CD4-positive, alpha-beta T cell (primary cell): ENCODE data around the gene TNNT2. TPM values are rescaled to one million over a fixed set of nuclear protein-coding genes. Genes with fewer than 3 reads are reported as not detected.
A peak's percentile ranks its signal among the peaks of the same experiment; 100 is the strongest.

Source experiments
- ATAC-seq: fragments of 200-7000 bp; cut with Tn5 transposase; one replicate; pipeline ENCODE4 v1.10.0; 2022; ENCODE audit warnings: mild to moderate bottlenecking; ENCODE audit not compliant: poor library complexity
- CTCF ChIA-PET: fragments of 350-600 bp; sonication (Branson Sonifier 250); formaldehyde crosslinking; loops from one replicate; lab custom pipeline; 2021; ENCODE audit warnings: antibody characterized with exemption, inconsistent platforms; lab: Charles Lee
- POLR2A ChIA-PET: fragments of 350-600 bp; sonication (Branson Sonifier 250); formaldehyde crosslinking; loops from one replicate; lab custom pipeline; 2021; ENCODE audit warnings: antibody characterized with exemption, inconsistent platforms; lab: Charles Lee
- DNase-seq, 14 experiments: peaks; one replicate each; pipeline ENCODE4 v3.0.0-alpha.2; 2013 to 2020; ENCODE audit warnings: mixed read lengths in 2 of 14
- H3K27ac ChIP-seq, 2 donors: one replicate each; pipeline versions ENCODE4 v1.5.1 to v1.7.0; 2013; ENCODE audit warnings: low read length in 2 of 2, low read depth in 1 of 2, mild to moderate bottlenecking in 1 of 2
- H3K27me3 ChIP-seq, 2 experiments: 1 replicate in 1 of 2; 2 replicates in 1 of 2; pipeline versions ENCODE4 v1.6.1 to v1.7.0; 2013; ENCODE audit warnings: low read length in 2 of 2, control low read depth in 1 of 2, mild to moderate bottlenecking in 1 of 2, moderate library complexity in 1 of 2; ENCODE audit not compliant: insufficient read depth in 2 of 2, control insufficient read depth in 1 of 2
- H3K36me3 ChIP-seq: one replicate; pipeline ENCODE4 v1.6.1; 2013; ENCODE audit warnings: low read length, control low read depth; ENCODE audit not compliant: insufficient read depth
- H3K4me1 ChIP-seq: one replicate; pipeline ENCODE4 v1.6.1; 2013; ENCODE audit warnings: low read length, control low read depth; ENCODE audit not compliant: insufficient read depth
- H3K4me3 ChIP-seq: one replicate; pipeline ENCODE4 v1.5.1; 2013; ENCODE audit warnings: mild to moderate bottlenecking, low read length, moderate library complexity
- H3K9me3 ChIP-seq, 2 experiments: 1 replicate in 1 of 2; 2 replicates in 1 of 2; pipeline versions ENCODE4 v1.6.1 to v1.7.0; 2013; ENCODE audit warnings: low read length in 2 of 2, mild to moderate bottlenecking in 2 of 2, control low read depth in 1 of 2, moderate library complexity in 1 of 2; ENCODE audit not compliant: control insufficient read depth in 1 of 2, insufficient read depth in 1 of 2
- H3K27ac Mint-ChIP-seq: one replicate; pipeline ENCODE4 v1.8.0; 2020; ENCODE audit warnings: mixed read lengths
- H3K27me3 Mint-ChIP-seq: one replicate; pipeline ENCODE4 v1.8.0; 2021; ENCODE audit warnings: mixed read lengths
- H3K36me3 Mint-ChIP-seq: one replicate; pipeline ENCODE4 v1.8.0; 2021; ENCODE audit warnings: low read depth, mixed read lengths
- H3K4me1 Mint-ChIP-seq: one replicate; pipeline ENCODE4 v1.8.0; 2021; ENCODE audit warnings: low read depth, mixed read lengths
- H3K4me3 Mint-ChIP-seq: one replicate; pipeline ENCODE4 v1.8.0; 2020; ENCODE audit warnings: mild to moderate bottlenecking, mixed read lengths
- H3K9me3 Mint-ChIP-seq: one replicate; pipeline ENCODE4 v1.8.0; 2020; ENCODE audit warnings: mixed read lengths
- intact Hi-C, 2 experiments: fragments of 100-400 bp; cut with DNase I in 1 of 2; cut with micrococcal nuclease in 1 of 2; formaldehyde crosslinking; loops; one replicate each; pipeline versions ENCODE4 v1.15.1 to v1.9.0; 2023 to 2025; cut with DNase I, micrococcal nuclease
- total RNA-seq, 174 experiments: library from RNA in 2 of 174; stranded (reverse) in 2 of 174; gene quantifications; one replicate each; pipeline ENCODE4 v1.2.3 and lab custom pipeline; 2021 to 2026
- TF ChIP-seq, protein P1 (sequence below): fragments of 200-600 bp; IDR thresholded peaks from one replicate; pipeline ENCODE4 v1.8.0; 2022; ENCODE audit warnings: antibody characterized with exemption, mild to moderate bottlenecking

TNNT2 gene
- total RNA-seq, 2 experiments from 2014 or later: not detected

DNA sequence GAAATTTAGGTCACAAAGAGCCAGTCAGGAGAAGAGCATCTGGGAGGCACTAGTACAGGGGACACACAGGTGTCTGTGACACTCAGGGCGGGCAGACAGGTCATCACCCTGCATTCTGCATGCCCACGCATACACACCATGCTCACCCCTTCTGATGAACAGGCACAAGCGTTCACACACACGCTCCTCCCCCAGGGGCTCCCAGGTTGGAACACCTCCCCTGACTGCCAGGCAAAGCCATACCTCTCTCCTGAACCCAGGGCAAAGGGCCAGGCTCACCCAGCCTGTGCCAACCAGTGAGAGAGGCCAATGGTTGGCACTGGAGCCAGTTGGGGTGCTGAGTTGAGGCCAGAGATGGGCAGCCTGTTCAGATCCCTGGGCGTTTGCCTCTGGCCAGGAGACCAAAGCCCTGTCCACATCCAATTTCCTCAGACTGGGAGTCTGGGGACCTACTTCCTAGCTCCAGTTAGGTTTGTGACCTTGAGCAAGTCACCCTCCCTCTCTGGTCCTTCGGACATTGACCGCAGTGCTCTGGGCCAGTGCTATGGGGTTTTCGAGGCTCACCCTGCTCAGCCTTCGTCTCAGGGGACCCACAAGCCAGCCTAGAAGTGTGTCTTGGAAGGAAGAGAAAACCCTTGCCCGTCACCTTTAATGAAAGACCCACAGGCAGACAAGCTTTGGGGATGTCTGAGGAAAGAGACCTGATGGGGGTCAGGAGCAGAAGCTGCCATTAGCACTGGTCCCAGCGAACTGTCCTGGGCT lies 27.4 kb upstream of the TNNT2 start:
- Mint-ChIP-seq H3K27me3 (peaks cover 4% of the 10 kb centered on the region), H3K4me3 (no peak overlapping the region), H3K9me3 (no peaks in the 10 kb centered on the region), H3K27ac (no peak overlapping the region), H3K4me1 (peaks cover 4% of the 10 kb centered on the region), H3K36me3 (no peaks in the 10 kb centered on the region)
- H3K9me3 ChIP-seq: no peaks in the 10 kb centered on the region
- H3K4me1 ChIP-seq: no peaks in the 10 kb centered on the region
- peaks cover 10 to 14% of the 10 kb centered on the region in 2 experiments for H3K27me3 ChIP-seq
- intact Hi-C loops: no loop called here
- H3K36me3 ChIP-seq: no peaks in the 10 kb centered on the region
- ATAC-seq (no peak), DNase-seq (no peak)
- CTCF ChIA-PET: no interaction called here
- TF ChIP-seq, protein P1, sequence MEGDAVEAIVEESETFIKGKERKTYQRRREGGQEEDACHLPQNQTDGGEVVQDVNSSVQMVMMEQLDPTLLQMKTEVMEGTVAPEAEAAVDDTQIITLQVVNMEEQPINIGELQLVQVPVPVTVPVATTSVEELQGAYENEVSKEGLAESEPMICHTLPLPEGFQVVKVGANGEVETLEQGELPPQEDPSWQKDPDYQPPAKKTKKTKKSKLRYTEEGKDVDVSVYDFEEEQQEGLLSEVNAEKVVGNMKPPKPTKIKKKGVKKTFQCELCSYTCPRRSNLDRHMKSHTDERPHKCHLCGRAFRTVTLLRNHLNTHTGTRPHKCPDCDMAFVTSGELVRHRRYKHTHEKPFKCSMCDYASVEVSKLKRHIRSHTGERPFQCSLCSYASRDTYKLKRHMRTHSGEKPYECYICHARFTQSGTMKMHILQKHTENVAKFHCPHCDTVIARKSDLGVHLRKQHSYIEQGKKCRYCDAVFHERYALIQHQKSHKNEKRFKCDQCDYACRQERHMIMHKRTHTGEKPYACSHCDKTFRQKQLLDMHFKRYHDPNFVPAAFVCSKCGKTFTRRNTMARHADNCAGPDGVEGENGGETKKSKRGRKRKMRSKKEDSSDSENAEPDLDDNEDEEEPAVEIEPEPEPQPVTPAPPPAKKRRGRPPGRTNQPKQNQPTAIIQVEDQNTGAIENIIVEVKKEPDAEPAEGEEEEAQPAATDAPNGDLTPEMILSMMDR: no peak
- POLR2A ChIA-PET: no interaction called here
- no peak overlapping the region for H3K27ac ChIP-seq
- no peak overlapping the region for H3K4me3 ChIP-seq

DNA sequence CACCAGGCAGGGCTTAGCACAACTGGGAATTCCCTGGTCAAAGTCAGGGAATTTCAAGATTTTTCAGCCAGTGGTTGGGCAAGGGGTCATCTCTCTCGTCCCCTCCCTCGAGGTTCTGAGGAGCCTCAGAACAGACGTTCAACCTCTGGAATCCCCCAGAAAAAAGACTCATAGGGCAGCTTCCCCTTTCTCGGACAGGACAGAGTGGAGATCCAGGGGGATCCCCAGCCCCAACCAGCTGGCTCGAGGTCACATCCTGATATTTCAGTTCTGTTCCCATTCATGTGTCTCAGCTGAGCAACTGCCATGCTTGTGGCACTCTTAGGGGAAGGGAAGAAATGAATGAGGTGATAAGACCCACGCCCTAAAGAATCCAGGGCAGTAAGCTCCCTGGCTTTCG lies 26.6 kb upstream of the TNNT2 start:
- DNase-seq (peak in 2 of 14 experiments; percentile 35 to 48), ATAC-seq (no peak)
- Mint-ChIP-seq H3K36me3 (no peaks in the 10 kb centered on the region), H3K4me1 (peaks cover 4% of the 10 kb centered on the region), H3K27me3 (peaks cover 4% of the 10 kb centered on the region), H3K4me3 (no peak overlapping the region), H3K27ac (no peak overlapping the region), H3K9me3 (no peaks in the 10 kb centered on the region)
- H3K36me3 ChIP-seq: no peaks in the 10 kb centered on the region
- H3K4me1 ChIP-seq: peaks cover 3% of the 10 kb centered on the region
- H3K9me3 ChIP-seq: no peaks in the 10 kb centered on the region
- no peak overlapping the region for H3K4me3 ChIP-seq
- peaks cover 10 to 17% of the 10 kb centered on the region in 2 experiments for H3K27me3 ChIP-seq
- POLR2A ChIA-PET: no interaction called here
- TF ChIP-seq, protein P1: no peak
- no peak overlapping the region for H3K27ac ChIP-seq
- intact Hi-C loops: no loop called here
- CTCF ChIA-PET: no interaction called here

DNA sequence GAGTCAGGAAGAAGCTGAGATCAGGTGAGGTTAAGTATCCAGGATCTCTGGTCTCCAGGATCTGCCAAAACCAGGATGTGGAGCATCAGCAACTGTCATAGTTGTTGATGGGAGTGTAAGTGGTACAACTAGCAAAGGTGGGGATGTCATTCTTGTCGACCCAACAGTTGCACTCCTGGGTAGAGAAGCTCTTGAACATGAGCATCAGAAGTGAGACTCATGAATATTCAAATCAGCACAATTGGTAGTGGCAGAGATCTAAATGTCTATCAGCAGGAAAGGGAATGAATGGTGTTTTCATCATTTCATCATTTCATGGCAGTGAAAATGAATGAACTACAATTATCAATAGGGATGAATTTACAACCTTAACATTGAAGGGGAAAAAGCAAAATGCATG lies 25.9 kb upstream of the TNNT2 start:
- ATAC-seq (no peak), DNase-seq (no peak)
- Histone ChIP-seq H3K4me3 (no peak overlapping the region), H3K36me3 (no peaks in the 10 kb centered on the region), H3K9me3 (no peaks in the 10 kb centered on the region), H3K27me3 (peaks cover 15 to 23% of the 10 kb centered on the region in 2 experiments), H3K4me1 (peaks cover 7% of the 10 kb centered on the region), H3K27ac (no peak overlapping the region)
- intact Hi-C loops: no loop called here
- no peak overlapping the region for H3K4me3 Mint-ChIP-seq
- ChIA-PET POLR2A (no interaction called here), CTCF (no interaction called here)
- H3K9me3 Mint-ChIP-seq: no peaks in the 10 kb centered on the region
- peaks cover 9% of the 10 kb centered on the region for H3K27me3 Mint-ChIP-seq
- H3K4me1 Mint-ChIP-seq: peaks cover 4% of the 10 kb centered on the region
- TF ChIP-seq, protein P1: no peak
- H3K36me3 Mint-ChIP-seq: no peaks in the 10 kb centered on the region
- H3K27ac Mint-ChIP-seq: no peak overlapping the region
